GM18526 (cell line): ENCODE measurements around the gene DCBLD1.
A peak's percentile ranks its signal among the peaks of the same experiment; 100 is the strongest.

Source experiments
- POLR2A ChIP-seq: IDR thresholded peaks from 3 replicates; pipeline ENCODE4 v1.6.1; 2011; ENCODE audit not compliant: insufficient read length; ENCODE audit errors: extremely low read depth

The DCBLD1 gene

DNA sequence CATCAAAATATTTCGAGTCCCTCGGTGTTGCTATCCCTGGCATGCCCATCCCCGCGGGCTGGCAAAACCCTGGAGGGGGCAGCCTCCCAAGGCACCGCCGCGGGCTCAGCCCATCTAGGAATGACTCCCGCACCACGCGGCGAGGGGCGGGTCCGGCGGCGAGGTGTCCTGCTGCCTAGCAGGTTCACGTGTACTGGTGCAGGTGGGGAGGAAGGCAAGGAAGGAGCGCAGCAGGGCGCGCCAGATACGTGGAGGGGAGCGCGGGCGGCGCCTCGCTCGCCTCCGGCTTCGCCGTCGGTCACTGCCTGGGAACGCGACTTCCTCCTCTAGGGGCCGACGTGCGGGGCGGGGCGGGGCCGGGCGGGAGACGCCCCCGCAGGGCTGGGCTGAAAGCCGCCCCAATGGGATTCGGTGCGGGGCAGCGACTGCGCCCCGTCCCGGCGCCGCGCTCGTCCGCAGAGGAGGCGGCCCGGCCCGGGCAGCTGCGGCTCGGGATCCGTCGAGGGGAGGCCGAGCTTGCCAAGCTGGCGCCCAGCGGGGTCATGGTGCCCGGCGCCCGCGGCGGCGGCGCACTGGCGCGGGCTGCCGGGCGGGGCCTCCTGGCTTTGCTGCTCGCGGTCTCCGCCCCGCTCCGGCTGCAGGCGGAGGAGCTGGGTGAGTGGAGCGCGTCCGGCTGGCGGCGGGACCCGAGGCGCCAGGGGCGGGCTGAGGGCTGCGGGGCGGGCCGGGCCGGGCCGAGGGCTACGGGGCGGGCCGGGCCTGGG, at the start of gene DCBLD1:
Gene DCBLD1, plus strand, starts transcription at position 435 of the 764 bp plus-strand sequence. Its CDS starts 108 bp downstream, at position 543.
- TF ChIP-seq POLR2A = peak; percentile 43

GRCh38 chr6:117440706-117441525, 41.6 kb upstream of the DCBLD1 start:
- no peak for TF ChIP-seq POLR2A

GRCh38 chr6:117441824-117442264, 40.6 kb upstream of the DCBLD1 start:
- no peak for TF ChIP-seq POLR2A

GRCh38 chr6:117444600-117444999, 37.9 kb upstream of the DCBLD1 start:
- no peak for TF ChIP-seq POLR2A

DNA sequence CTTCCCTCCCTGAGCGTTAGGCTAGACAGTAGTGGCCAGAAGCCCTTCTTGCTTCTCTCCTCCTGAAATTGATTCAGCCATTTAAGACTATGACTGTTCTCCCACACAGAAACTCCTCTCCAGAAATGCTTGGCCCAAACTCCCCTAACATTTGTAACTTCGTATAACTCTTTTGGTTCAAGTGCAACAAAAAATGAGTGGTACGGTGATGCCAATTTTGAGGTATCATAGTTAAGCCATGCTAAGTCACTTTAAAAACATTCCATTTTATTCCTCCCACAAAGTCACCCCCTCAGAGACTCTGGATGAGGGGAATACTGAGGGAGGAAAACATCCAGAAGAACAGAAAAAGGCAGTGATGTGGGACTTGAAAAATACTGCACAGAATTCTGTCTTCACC, 35.6 kb upstream of the DCBLD1 start:
- TF ChIP-seq POLR2A = no peak

DNA sequence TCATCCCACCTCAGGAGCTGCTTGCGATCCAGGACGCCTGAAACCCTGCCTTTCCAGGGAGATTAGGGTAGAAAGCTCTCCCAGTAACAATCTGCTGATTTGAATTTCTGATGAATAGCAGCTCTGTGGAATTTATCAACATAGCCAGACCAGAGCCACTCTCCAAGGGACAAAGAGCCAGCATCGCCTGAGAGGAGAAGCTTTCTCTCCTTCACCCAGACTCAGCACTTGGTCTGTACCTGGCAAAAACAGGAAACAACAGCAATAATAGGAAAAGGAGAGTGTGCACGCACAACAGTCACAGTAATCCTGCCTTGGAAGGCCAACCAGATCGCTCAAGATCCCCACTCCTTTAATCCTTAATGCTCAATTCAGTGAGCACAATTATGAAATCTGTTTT, 34.5 kb upstream of the DCBLD1 start:
- TF ChIP-seq POLR2A = no peak

DNA sequence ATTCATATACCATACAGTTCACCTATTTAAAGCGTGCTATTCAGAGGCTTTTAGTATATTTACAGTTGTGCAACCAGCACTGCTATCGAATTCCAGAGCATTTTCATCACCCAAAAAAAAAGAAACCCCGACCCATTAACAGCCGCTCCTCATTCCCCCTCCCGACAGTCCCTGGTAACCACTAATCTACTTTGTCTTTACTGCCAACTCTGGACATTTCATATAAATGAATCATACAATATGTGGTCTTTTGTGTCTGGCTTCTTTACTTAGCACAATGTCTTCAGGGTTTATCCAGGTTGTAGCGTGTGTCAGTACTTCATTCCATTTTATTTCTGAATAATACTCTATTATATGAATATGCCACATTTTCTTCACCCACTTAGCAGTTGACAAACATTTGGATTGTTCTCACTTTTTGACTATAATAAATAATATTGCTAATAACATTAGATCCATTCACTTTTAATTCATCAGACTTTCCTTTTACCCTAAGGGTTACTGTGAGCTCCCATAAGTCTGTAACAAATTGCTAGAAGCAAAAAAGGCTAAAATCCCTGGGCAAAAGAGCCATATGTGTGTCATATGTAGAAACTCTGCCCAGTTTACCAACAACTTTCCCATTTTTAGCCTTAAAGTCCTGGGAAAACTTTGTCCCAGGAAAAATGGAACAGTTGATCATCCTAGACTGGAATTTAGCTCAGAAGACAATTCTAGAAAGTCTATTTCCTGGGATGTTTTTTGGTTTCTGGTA, 33.6 kb upstream of the DCBLD1 start:
- TF ChIP-seq POLR2A = no peak

DNA sequence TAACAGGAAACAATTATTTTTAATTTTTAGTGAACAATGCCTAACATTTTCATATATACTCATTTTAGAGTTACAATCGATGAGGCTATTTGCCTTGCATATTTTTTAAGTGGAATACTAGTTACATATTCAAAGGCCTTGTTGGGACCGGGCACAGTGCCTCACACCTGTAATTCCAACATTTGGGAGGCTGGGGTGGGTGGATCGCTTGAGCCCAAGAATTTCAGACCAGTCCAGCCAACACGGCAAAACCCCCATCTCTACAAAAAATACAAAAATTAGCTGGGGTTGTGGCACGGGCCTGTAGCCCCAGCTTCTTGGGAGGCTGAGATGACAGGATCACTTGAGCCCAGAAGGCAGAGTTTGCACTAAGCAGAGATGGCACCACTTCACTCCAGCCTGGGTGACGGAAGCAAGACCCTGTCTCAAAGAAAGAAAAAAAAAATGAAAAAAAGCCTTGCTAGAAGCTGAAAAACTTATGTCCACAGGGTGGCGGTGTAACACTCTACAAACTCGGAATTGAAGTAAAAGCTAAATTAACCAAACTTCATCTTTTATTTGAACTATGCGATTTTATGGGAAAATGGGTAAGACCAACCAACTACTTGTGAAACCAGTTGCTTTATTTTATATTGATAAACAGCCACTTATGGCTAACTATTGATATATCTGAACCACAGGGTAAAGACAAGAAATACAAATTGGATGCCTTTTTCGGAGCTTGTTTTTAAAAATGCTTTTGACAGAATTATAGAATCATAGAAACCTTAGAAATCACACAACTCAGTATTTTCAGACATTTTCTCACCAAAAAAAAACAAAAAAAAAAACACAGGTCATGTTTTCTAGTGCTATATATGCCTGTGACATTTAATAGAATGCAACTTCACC, 32.7 kb upstream of the DCBLD1 start:
- no peak for TF ChIP-seq POLR2A

DNA sequence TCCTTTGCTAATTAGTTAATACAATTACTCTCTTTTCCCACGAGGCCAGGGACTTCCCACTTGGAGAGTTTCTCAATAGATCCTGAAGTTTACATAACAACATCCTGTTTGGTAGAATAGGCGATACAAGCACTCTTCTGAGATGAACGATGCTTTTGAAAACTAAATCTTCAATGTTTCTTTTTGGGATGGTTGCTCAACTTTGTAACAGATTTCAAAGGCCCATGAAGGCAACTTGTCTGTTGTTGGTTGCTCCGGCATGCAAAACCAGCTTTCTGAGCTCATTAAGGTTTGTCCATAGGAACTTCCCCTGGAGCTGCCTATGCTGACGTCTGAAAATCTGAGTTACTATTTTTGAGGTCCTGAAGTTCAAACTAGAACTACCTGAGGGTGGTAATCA, 30.8 kb upstream of the DCBLD1 start:
- no peak for TF ChIP-seq POLR2A

- no peak for TF ChIP-seq POLR2A
Measured at GRCh38 chr6:117456250-117456649, 26.2 kb upstream of the DCBLD1 start.

DNA sequence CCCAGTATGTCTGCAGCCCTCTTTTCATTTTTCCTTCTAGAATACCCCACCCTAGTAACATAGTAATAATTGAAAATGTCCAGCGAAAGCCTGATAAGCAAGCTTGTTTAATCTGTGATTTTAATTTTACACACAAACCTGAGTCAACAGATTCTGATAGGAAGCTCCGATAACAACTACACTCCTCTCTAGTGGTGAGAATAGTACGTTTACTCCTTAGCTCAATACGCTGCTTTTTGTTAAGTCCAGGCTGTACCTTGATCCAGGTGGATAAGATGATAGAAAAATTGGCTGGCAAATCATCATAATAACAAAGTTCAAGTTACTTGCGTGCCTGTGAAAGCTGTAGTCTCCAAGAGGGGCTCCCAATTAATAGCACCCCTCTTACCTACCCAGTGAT, 25.5 kb upstream of the DCBLD1 start:
- TF ChIP-seq POLR2A = no peak

DNA sequence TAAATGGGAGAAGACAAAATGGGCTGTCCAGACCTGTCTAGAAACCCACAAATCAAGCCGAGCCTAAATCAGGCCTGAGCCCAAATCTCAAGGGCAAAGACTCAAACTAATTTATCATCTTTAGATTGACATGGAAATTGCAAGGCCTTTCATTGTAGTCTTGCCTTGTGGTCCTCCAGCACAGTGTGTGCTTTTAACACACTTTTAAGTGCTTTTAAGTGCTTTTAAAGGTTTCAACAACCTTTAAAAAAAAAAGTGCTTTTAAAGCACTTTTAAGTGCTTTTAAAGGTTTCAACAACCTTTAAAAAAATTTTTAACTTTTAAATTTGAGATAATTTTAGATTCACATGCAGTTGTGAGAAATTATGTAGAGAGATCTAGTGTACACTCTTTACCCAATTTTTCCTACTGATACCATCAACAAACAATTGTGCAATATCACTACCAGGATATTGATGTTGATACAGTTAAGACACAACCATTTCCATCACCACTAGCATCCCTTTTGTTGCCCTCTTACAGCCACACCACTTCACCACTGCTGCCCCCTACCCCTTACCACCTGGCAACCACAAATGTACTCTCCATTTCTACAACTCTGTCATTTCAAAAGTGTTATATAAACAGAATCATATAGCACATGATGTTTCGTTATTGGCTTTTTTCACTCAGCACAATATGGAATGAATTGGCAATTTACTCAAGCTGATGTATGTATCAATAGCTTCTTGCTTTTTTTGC, 23.1 kb upstream of the DCBLD1 start:
- TF ChIP-seq POLR2A = no peak

GRCh38 chr6:117463762-117464665, 18.5 kb upstream of the DCBLD1 start:
- no peak for TF ChIP-seq POLR2A
